WTC11 (cell line): ENCODE results near the gene GRB10. TPM values are rescaled to one million over a fixed set of nuclear protein-coding genes. Genes with fewer than 3 reads are reported as not detected.

Source experiments
- ATAC-seq: fragments of 200-7000 bp; cut with Tn5 transposase; 2 replicates; pipeline ENCODE4 v1.10.0; 2021; ENCODE audit warnings: mild to moderate bottlenecking, moderate library complexity
- CTCF ChIA-PET: fragments of 300-600 bp; sonication (Branson Sonifier 250); formaldehyde crosslinking; loops from one replicate; lab custom pipeline; 2021; ENCODE audit warnings: antibody characterized with exemption; lab: Charles Lee
- POLR2A ChIA-PET: fragments of 350-600 bp; sonication (Branson Sonifier 250); formaldehyde crosslinking; loops from one replicate; lab custom pipeline; 2021; ENCODE audit warnings: antibody characterized with exemption; lab: Charles Lee
- DNase-seq: peaks from one replicate; pipeline ENCODE4 v3.0.0; 2021; ENCODE audit warnings: low spot score
- H3K27ac Mint-ChIP-seq: 2 replicates; pipeline ENCODE4 v1.8.0; 2021; ENCODE audit warnings: mixed read lengths
- H3K27me3 Mint-ChIP-seq: 2 replicates; pipeline ENCODE4 v1.8.0; 2021; ENCODE audit warnings: low read depth, mild to moderate bottlenecking, moderate library complexity, mixed read lengths
- H3K36me3 Mint-ChIP-seq: 2 replicates; pipeline ENCODE4 v1.8.0; 2021; ENCODE audit warnings: mixed read lengths
- H3K4me1 Mint-ChIP-seq: 2 replicates; pipeline ENCODE4 v1.8.0; 2022; ENCODE audit warnings: mixed read lengths
- H3K4me3 Mint-ChIP-seq: 2 replicates; pipeline ENCODE4 v1.8.0; 2021; ENCODE audit warnings: mild to moderate bottlenecking, moderate library complexity, mixed read lengths
- H3K9me3 Mint-ChIP-seq: 2 replicates; pipeline ENCODE4 v1.8.0; 2021; ENCODE audit warnings: mixed read lengths
- ATF1 ChIP-seq: sonication (generic); formaldehyde crosslinking; IDR thresholded peaks from 2 replicates; pipeline ENCODE4 v1.8.1; 2023; ENCODE audit warnings: mild to moderate bottlenecking, moderate library complexity, missing genetic modification reagents
- CREM ChIP-seq: sonication (generic); formaldehyde crosslinking; IDR thresholded peaks from 2 replicates; pipeline ENCODE4 v1.8.1; 2022; ENCODE audit warnings: mild to moderate bottlenecking, missing genetic modification reagents, moderate library complexity
- ESRRA ChIP-seq: sonication (generic); formaldehyde crosslinking; IDR thresholded peaks from 2 replicates; pipeline ENCODE4 v1.8.1; 2022; ENCODE audit warnings: mild to moderate bottlenecking, missing genetic modification reagents, borderline replicate concordance
- PRRX2 ChIP-seq: fragments of 250-450 bp; sonication (Bioruptor Pico); IDR thresholded peaks from 2 replicates; pipeline ENCODE4 v1.8.0; 2021; ENCODE audit warnings: mild to moderate bottlenecking
- TCF7 ChIP-seq: sonication (generic); formaldehyde crosslinking; IDR thresholded peaks from 2 replicates; pipeline ENCODE4 v1.8.0; 2022; ENCODE audit warnings: mild to moderate bottlenecking, low read depth, missing genetic modification reagents, moderate library complexity
- TEAD4 ChIP-seq: sonication (generic); formaldehyde crosslinking; IDR thresholded peaks from 2 replicates; pipeline ENCODE4 v1.8.0; 2022; ENCODE audit warnings: mild to moderate bottlenecking, missing genetic modification reagents
- ZNF121 ChIP-seq: sonication (generic); formaldehyde crosslinking; IDR thresholded peaks from 2 replicates; pipeline ENCODE4 v1.8.0; 2023; ENCODE audit warnings: missing genetic modification reagents
- ZNF423 ChIP-seq: fragments of 250-450 bp; sonication (Bioruptor Pico); IDR thresholded peaks from 2 replicates; pipeline ENCODE4 v2.1.2; 2022; ENCODE audit warnings: mild to moderate bottlenecking, moderate library complexity
- ZNF671 ChIP-seq: fragments of 250-450 bp; sonication (Bioruptor Pico); IDR thresholded peaks from 2 replicates; pipeline ENCODE4 v1.8.0; 2021; ENCODE audit warnings: mild to moderate bottlenecking
- total RNA-seq: library from RNA; stranded (reverse); gene quantifications from 3 replicates; pipeline ENCODE4 v1.2.3, GENCODE V29; 2021
- TF ChIP-seq, protein P1 (sequence below): sonication (generic); formaldehyde crosslinking; IDR thresholded peaks from 2 replicates; pipeline ENCODE4 v1.8.1; 2023; ENCODE audit warnings: mild to moderate bottlenecking, moderate library complexity, missing genetic modification reagents
- TF ChIP-seq, protein P2 (sequence below): fragments of 250-450 bp; sonication (Bioruptor Pico); conservative IDR thresholded peaks from 2 replicates; pipeline ENCODE4 v1.9.0; 2021; ENCODE audit warnings: mild to moderate bottlenecking
- TF ChIP-seq, protein P3 (sequence below): sonication (generic); formaldehyde crosslinking; IDR thresholded peaks from 2 replicates; pipeline ENCODE4 v1.8.1; 2022; ENCODE audit warnings: missing genetic modification reagents, borderline replicate concordance
- TF ChIP-seq, protein P4 (sequence below): fragments of 250-450 bp; sonication (Bioruptor Pico); IDR thresholded peaks from 2 replicates; pipeline ENCODE4 v1.9.0; 2021; ENCODE audit warnings: moderate library complexity, mild to moderate bottlenecking, inconsistent platforms, borderline replicate concordance
- TF ChIP-seq, protein P5 (sequence below): fragments of 250-450 bp; sonication (Bioruptor Pico); IDR thresholded peaks from 2 replicates; pipeline ENCODE4 v1.9.0; 2021; ENCODE audit warnings: mild to moderate bottlenecking
- TF ChIP-seq, protein P6 (sequence below): sonication (generic); formaldehyde crosslinking; IDR thresholded peaks from 2 replicates; pipeline ENCODE4 v1.8.0; 2022; ENCODE audit warnings: mild to moderate bottlenecking, missing genetic modification reagents
- TF ChIP-seq, protein P7 (sequence below): sonication (generic); formaldehyde crosslinking; IDR thresholded peaks from 2 replicates; pipeline ENCODE4 v1.8.0; 2022; ENCODE audit warnings: mild to moderate bottlenecking, missing genetic modification reagents

GRB10 gene
- total RNA-seq, 1 experiment from 2014 or later, result 103 TPM

DNA sequence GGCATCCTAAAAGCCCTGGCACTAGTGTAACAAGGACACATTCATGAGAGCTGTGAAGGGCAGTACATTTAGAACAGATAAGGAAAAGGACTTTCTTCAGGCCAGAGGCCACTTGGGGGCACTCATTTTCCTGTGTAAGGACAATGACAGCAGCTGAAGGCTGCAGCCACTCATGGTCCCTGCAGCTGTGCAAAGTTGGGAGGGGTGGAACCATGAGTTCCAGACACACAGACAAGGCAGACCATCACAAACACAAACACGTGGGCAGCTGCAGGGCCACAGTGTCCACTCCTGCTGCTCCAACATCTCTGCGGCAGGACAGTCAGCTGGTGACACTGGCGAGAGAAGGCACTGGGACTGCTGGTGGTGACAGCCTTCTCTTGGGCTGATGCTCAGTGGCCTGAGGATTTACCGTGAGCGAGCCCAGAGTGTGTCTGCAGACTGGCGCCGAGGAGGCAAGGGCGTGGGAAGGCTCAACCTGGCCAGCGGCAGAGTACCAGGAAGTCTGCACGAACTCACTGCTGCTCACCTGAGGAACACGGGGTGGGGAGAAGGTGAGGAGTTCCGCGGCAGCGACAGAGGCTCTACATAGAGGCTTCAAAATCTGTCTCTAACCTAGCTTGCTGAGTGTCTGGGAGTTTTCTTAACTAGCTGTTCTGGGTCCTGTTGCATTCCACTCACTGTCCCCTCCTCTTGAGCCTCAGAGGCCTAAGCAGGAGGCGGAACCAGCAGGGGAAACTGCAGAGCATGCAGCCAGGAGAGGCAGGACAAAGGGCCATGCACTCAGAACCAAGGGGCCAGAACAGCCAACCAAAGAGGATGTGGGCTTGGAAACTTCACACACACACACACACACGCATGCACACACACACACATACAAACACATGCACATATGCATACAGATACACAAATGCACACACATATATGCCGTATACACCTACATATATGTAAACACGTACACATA, 141.0 kb downstream of the GRB10 start:
- ChIA-PET POLR2A (no interaction called here), CTCF (interaction anchor here (1.0 to 2.3 kb wide), 3 partner anchors 13 to 359 kb away, joined by 3 to 7 read pairs (median 6); no protein-coding TSS in a partner anchor)
- DNase-seq (no peak), ATAC-seq (peak; percentile 55)
- Mint-ChIP-seq H3K4me1 (peaks cover 20% of the 10 kb centered on the region), H3K9me3 (peaks cover 3% of the 10 kb centered on the region; the same call in 1 of the 2 replicates), H3K27ac (peak overlapping the region; percentile 20; the same call in 1 of the 2 replicates), H3K4me3 (no peak overlapping the region), H3K27me3 (no peaks in the 10 kb centered on the region), H3K36me3 (peaks cover 7% of the 10 kb centered on the region)
- TF ChIP-seq PRRX2, result no peak
- TF ChIP-seq ZNF671 (CRISPR knock-in tag), result no peak
- no peak for TF ChIP-seq ZNF423 (CRISPR knock-in tag)
- no peak for TF ChIP-seq TCF7 (CRISPR knock-in tag)
- TF ChIP-seq, protein P1, sequence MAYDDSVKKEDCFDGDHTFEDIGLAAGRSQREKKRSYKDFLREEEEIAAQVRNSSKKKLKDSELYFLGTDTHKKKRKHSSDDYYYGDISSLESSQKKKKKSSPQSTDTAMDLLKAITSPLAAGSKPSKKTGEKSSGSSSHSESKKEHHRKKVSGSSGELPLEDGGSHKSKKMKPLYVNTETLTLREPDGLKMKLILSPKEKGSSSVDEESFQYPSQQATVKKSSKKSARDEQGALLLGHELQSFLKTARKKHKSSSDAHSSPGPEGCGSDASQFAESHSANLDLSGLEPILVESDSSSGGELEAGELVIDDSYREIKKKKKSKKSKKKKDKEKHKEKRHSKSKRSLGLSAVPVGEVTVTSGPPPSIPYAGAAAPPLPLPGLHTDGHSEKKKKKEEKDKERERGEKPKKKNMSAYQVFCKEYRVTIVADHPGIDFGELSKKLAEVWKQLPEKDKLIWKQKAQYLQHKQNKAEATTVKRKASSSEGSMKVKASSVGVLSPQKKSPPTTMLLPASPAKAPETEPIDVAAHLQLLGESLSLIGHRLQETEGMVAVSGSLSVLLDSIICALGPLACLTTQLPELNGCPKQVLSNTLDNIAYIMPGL, result no peak
- TF ChIP-seq, protein P2, sequence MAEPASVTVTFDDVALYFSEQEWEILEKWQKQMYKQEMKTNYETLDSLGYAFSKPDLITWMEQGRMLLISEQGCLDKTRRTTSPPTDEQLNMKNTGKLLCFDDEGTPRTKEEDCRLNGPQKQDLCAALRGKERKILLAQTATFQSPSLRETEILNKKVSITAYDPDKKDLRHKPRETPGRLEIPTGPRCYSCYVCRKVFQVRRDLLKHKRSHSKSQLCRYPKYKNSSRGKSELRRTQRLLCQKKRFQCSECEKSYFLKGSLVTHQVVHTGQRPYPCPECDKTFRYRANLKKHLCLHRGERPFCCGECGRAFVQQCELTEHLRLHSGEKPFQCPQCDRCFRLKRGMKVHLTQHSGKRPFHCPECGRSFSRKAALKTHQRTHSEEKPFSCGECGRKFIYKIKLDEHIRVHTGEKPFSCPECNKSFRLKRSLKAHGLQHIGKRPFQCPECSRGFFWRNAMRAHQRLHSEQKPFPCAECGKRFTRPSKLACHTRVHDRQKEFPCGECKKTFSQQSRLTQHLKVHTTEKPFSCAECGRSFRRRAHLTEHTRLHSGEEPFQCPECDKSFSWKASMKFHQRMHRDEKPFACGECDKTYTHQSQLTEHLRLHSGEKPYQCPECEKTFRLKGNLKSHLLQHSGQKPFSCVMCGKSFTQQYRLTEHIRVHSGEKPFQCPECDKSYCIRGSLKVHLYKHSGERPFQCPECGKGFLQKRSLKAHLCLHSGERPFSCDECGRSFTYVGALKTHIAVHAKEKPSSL (CRISPR knock-in tag), result no peak
- TF ChIP-seq, protein P3, sequence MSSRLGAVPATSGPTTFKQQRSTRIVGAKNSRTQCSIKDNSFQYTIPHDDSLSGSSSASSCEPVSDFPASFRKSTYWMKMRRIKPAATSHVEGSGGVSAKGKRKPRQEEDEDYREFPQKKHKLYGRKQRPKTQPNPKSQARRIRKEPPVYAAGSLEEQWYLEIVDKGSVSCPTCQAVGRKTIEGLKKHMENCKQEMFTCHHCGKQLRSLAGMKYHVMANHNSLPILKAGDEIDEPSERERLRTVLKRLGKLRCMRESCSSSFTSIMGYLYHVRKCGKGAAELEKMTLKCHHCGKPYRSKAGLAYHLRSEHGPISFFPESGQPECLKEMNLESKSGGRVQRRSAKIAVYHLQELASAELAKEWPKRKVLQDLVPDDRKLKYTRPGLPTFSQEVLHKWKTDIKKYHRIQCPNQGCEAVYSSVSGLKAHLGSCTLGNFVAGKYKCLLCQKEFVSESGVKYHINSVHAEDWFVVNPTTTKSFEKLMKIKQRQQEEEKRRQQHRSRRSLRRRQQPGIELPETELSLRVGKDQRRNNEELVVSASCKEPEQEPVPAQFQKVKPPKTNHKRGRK (CRISPR knock-in tag), result no peak
- TF ChIP-seq, protein P4, sequence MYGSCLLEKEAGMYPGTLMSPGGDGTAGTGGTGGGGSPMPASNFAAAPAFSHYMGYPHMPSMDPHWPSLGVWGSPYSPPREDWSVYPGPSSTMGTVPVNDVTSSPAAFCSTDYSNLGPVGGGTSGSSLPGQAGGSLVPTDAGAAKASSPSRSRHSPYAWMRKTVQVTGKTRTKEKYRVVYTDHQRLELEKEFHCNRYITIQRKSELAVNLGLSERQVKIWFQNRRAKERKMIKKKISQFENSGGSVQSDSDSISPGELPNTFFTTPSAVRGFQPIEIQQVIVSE (CRISPR knock-in tag), result no peak
- no peak for TF ChIP-seq ZNF121 (CRISPR knock-in tag)
- no peak for TF ChIP-seq ESRRA (CRISPR knock-in tag)
- no peak for TF ChIP-seq CREM (CRISPR knock-in tag)
- TF ChIP-seq TEAD4, result no peak
- TF ChIP-seq, protein P5, sequence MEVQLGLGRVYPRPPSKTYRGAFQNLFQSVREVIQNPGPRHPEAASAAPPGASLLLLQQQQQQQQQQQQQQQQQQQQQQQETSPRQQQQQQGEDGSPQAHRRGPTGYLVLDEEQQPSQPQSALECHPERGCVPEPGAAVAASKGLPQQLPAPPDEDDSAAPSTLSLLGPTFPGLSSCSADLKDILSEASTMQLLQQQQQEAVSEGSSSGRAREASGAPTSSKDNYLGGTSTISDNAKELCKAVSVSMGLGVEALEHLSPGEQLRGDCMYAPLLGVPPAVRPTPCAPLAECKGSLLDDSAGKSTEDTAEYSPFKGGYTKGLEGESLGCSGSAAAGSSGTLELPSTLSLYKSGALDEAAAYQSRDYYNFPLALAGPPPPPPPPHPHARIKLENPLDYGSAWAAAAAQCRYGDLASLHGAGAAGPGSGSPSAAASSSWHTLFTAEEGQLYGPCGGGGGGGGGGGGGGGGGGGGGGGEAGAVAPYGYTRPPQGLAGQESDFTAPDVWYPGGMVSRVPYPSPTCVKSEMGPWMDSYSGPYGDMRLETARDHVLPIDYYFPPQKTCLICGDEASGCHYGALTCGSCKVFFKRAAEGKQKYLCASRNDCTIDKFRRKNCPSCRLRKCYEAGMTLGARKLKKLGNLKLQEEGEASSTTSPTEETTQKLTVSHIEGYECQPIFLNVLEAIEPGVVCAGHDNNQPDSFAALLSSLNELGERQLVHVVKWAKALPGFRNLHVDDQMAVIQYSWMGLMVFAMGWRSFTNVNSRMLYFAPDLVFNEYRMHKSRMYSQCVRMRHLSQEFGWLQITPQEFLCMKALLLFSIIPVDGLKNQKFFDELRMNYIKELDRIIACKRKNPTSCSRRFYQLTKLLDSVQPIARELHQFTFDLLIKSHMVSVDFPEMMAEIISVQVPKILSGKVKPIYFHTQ (CRISPR knock-in tag), result no peak
- TF ChIP-seq, protein P6, sequence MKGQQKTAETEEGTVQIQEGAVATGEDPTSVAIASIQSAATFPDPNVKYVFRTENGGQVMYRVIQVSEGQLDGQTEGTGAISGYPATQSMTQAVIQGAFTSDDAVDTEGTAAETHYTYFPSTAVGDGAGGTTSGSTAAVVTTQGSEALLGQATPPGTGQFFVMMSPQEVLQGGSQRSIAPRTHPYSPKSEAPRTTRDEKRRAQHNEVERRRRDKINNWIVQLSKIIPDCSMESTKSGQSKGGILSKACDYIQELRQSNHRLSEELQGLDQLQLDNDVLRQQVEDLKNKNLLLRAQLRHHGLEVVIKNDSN (CRISPR knock-in tag), result no peak
- TF ChIP-seq, protein P7, sequence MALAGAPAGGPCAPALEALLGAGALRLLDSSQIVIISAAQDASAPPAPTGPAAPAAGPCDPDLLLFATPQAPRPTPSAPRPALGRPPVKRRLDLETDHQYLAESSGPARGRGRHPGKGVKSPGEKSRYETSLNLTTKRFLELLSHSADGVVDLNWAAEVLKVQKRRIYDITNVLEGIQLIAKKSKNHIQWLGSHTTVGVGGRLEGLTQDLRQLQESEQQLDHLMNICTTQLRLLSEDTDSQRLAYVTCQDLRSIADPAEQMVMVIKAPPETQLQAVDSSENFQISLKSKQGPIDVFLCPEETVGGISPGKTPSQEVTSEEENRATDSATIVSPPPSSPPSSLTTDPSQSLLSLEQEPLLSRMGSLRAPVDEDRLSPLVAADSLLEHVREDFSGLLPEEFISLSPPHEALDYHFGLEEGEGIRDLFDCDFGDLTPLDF, result no peak
- TF ChIP-seq ATF1 (CRISPR knock-in tag), result no peak
